ENCODE results near the gene FBLN7. TPM values are rescaled to one million over a fixed set of nuclear protein-coding genes. Genes with fewer than 3 reads are reported as not detected.
"Not testable (repeated sequence)": the region's sequence is repeated elsewhere in the genome, so short reads cannot be mapped to it uniquely, and the experiment has no call there.

Gene FBLN7
- total RNA-seq, 4 donors from 2014 or later, result 1.1 to 4.2 (median 1.3) TPM; not detected in 1

- Histone ChIP-seq H3K9me3 (peaks cover 0 to 10% (median 0%) of the 10 kb centered on the region in 3 donors), H3K4me3 (no peak overlapping the region), H3K36me3 (no peaks in the 10 kb centered on the region), H3K27me3 (no peaks in the 10 kb centered on the region), H3K4me1 (peaks cover 0 to 19% (median 5%) of the 10 kb centered on the region in 3 donors), H3K27ac (no peak overlapping the region)
- no peak for ATAC-seq
- 82 to 92% methylated on average over 2 to 3 of the region's 5 CpGs for WGBS, 2 donors (ENCODE audit: low coverage in 1 of 2)
- TF ChIP-seq EP300 (IDR thresholded peaks at IDR 0.05) (no peak), POLR2A (IDR thresholded peaks at IDR 0.05) (no peak), POLR2AphosphoS5 (IDR thresholded peaks at IDR 0.05) (no peak)
- TF ChIP-seq, protein P1, sequence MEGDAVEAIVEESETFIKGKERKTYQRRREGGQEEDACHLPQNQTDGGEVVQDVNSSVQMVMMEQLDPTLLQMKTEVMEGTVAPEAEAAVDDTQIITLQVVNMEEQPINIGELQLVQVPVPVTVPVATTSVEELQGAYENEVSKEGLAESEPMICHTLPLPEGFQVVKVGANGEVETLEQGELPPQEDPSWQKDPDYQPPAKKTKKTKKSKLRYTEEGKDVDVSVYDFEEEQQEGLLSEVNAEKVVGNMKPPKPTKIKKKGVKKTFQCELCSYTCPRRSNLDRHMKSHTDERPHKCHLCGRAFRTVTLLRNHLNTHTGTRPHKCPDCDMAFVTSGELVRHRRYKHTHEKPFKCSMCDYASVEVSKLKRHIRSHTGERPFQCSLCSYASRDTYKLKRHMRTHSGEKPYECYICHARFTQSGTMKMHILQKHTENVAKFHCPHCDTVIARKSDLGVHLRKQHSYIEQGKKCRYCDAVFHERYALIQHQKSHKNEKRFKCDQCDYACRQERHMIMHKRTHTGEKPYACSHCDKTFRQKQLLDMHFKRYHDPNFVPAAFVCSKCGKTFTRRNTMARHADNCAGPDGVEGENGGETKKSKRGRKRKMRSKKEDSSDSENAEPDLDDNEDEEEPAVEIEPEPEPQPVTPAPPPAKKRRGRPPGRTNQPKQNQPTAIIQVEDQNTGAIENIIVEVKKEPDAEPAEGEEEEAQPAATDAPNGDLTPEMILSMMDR (IDR thresholded peaks at IDR 0.05), result no peak
Observed at GRCh38 chr2:112136096-112136495, 2.1 kb upstream of the FBLN7 start.

DNA sequence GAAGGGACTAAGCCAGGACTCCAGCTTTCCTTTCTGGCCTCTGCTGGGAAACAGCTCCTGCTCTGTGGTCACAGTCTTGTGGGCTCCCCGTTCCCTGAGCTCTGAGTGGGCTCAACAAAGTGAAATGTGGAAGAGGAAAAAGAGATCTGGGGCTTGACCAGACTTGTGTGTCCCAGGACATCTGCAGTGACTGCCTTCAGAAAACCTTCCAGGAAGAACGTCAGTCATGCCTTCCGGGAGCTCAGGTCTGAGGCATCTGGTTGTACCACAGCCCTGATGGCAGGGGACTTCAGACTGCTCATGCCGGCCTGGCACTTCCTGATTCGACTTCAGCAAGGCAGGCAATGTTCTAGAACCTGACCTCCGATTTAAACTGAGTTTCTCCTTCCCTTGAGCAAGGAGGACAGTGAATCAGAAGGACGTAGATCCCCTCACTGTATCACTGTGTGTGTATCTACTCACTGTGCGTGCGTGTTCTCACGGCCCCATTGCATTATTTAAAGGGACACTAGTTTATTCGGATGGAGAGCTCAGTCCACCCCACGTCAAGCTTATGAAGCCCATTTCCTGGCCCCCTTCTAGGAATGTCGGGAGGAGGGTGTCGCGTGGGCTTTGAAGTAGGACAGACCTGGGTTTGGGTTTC, 548 bp upstream of the FBLN7 start:
- WGBS, 2 donors (ENCODE audit: low coverage in 1 of 2), result 11 to 20% methylated on average over 1 to 7 of the region's 15 CpGs
- no peaks in the 10 kb centered on the region for H3K27me3 ChIP-seq
- H3K4me3 ChIP-seq, result peak overlapping the region; percentile 37 to 59
- peak; percentile 39 for ATAC-seq
- H3K27ac ChIP-seq, result no peak overlapping the region
- no peak for TF ChIP-seq POLR2AphosphoS5 (IDR thresholded peaks at IDR 0.05)
- TF ChIP-seq, protein P1 (IDR thresholded peaks at IDR 0.05), result no peak
- TF ChIP-seq POLR2A (IDR thresholded peaks at IDR 0.05), result no peak
- no peak for TF ChIP-seq EP300 (IDR thresholded peaks at IDR 0.05)
- H3K36me3 ChIP-seq, result no peaks in the 10 kb centered on the region
- H3K4me1 ChIP-seq, result peaks cover 0 to 19% (median 5%) of the 10 kb centered on the region in 3 donors
- H3K9me3 ChIP-seq, result peaks cover 0 to 4% (median 0%) of the 10 kb centered on the region in 3 donors

DNA sequence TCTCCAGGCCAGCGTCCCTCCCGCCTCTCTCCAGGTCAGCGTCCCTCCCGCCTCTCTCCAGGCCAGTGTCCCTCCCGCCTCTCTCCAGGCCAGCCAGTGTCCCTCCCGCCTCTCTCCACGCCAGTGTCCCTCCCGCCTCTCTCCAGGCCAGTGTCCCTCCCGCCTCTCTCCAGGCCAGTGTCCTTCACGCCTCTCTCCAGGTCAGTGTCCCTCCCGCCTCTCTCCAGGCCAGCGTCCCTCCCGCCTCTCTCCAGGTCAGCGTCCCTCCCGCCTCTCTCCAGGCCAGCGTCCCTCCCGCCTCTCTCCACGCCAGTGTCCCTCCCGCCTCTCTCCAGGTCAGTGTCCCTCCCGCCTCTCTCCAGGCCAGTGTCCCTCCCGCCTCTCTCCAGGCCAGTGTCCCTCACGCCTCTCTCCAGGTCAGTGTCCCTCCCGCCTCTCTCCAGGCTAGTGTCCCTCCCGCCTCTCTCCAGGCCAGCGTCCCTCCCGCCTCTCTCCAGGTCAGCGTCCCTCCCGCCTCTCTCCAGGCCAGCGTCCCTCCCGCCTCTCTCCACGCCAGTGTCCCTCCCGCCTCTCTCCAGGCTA, 939 bp downstream of the FBLN7 start:
- WGBS, 2 donors (ENCODE audit: low coverage in 1 of 2), result 5 to 6% methylated on average over 11 to 29 of the region's 32 CpGs
- not testable (repeated sequence) for ATAC-seq, H3K27me3 ChIP-seq, H3K36me3 ChIP-seq, H3K9me3 ChIP-seq, H3K27ac ChIP-seq
- Histone ChIP-seq H3K4me3 (peak overlapping the region; percentile 37 to 59), H3K4me1 (peaks cover 0 to 19% (median 5%) of the 10 kb centered on the region in 3 donors)

DNA sequence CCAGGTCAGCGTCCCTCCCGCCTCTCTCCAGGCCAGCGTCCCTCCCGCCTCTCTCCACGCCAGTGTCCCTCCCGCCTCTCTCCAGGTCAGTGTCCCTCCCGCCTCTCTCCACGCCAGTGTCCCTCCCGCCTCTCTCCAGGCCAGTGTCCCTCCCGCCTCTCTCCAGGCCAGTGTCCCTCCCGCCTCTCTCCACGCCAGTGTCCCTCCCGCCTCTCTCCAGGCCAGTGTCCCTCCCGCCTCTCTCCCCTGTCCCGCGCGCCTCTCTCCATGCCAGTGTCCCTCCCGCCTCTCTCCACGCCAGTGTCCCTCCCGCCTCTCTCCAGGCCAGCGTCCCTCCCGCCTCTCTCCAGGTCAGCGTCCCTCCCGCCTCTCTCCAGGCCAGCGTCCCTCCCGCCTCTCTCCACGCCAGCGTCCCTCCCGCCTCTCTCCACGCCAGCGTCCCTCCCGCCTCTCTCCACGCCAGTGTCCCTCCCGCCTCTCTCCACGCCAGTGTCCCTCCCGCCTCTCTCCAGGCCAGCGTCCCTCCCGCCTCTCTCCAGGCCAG, 1.5 kb downstream of the FBLN7 start:
- WGBS, 2 donors (ENCODE audit: low coverage in 1 of 2), result 1 to 3% methylated on average over 21 to 27 of the region's 38 CpGs
- H3K9me3 ChIP-seq, H3K27me3 ChIP-seq, ATAC-seq, H3K36me3 ChIP-seq: not testable (repeated sequence)
- Histone ChIP-seq H3K27ac (peak overlapping the region in 1 of 4 donors; percentile 35), H3K4me3 (peak overlapping the region; percentile 2 to 59), H3K4me1 (peaks cover 0 to 19% (median 5%) of the 10 kb centered on the region in 3 donors)

DNA sequence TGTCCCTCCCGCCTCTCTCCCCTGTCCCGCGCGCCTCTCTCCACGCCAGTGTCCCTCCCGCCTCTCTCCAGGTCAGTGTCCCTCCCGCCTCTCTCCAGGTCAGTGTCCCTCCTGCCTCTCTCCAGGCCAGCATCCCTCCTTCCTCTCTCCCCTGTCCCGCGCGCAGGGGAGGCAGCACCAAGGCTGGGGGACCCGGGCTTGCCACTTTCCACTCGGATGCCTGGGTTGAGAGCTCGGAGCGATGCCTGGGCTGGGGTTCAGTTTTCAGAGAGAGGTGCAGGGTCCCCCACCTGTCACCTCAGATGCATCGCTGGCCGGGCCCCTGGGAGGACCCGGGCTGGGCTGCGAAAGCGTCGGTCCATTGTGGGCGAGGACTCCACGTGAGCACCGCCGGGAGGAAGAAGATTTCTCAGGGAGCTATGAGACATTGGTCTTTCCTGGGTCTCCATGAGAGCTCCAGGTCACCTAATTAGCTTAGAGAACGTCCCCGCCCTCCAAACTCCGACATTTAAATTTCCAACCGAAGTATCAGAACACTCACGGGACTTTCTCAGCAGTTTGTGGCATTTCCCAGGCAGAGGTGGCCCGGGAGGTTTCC, 2.1 kb downstream of the FBLN7 start:
- WGBS, 2 donors (ENCODE audit: low coverage in 1 of 2), result 12 to 16% methylated on average over 6 to 9 of the region's 30 CpGs
- no peak for ATAC-seq
- TF ChIP-seq POLR2A (IDR thresholded peaks at IDR 0.05) (no peak), POLR2AphosphoS5 (IDR thresholded peaks at IDR 0.05) (no peak), EP300 (IDR thresholded peaks at IDR 0.05) (no peak)
- TF ChIP-seq, protein P1 (IDR thresholded peaks at IDR 0.05), result no peak
- Histone ChIP-seq H3K4me3 (peak overlapping the region; percentile 2 to 59), H3K27ac (peak overlapping the region in 1 of 4 donors; percentile 35), H3K36me3 (no peaks in the 10 kb centered on the region), H3K4me1 (peaks cover 0 to 19% (median 5%) of the 10 kb centered on the region in 3 donors), H3K27me3 (no peaks in the 10 kb centered on the region), H3K9me3 (no peaks in the 10 kb centered on the region)

Data from gastroesophageal sphincter (tissue), 4 donors.